ENCODE results near the gene ANO8.

The ANO8 gene

GRCh38 chr19:17323964-17324332 lies 10.7 kb downstream of the ANO8 start:
- TF ChIP-seq, protein P1, sequence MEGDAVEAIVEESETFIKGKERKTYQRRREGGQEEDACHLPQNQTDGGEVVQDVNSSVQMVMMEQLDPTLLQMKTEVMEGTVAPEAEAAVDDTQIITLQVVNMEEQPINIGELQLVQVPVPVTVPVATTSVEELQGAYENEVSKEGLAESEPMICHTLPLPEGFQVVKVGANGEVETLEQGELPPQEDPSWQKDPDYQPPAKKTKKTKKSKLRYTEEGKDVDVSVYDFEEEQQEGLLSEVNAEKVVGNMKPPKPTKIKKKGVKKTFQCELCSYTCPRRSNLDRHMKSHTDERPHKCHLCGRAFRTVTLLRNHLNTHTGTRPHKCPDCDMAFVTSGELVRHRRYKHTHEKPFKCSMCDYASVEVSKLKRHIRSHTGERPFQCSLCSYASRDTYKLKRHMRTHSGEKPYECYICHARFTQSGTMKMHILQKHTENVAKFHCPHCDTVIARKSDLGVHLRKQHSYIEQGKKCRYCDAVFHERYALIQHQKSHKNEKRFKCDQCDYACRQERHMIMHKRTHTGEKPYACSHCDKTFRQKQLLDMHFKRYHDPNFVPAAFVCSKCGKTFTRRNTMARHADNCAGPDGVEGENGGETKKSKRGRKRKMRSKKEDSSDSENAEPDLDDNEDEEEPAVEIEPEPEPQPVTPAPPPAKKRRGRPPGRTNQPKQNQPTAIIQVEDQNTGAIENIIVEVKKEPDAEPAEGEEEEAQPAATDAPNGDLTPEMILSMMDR (IDR thresholded peaks at IDR 0.05; ENCODE audit: control insufficient read depth, insufficient read depth, low read depth, low read length, missing control alignments) = no peak
- no peak for DNase-seq (ENCODE audit: low read depth)
- H3K4me3 ChIP-seq (ENCODE audit: control insufficient read depth, low read depth, low read length) = no peak overlapping the region

DNA sequence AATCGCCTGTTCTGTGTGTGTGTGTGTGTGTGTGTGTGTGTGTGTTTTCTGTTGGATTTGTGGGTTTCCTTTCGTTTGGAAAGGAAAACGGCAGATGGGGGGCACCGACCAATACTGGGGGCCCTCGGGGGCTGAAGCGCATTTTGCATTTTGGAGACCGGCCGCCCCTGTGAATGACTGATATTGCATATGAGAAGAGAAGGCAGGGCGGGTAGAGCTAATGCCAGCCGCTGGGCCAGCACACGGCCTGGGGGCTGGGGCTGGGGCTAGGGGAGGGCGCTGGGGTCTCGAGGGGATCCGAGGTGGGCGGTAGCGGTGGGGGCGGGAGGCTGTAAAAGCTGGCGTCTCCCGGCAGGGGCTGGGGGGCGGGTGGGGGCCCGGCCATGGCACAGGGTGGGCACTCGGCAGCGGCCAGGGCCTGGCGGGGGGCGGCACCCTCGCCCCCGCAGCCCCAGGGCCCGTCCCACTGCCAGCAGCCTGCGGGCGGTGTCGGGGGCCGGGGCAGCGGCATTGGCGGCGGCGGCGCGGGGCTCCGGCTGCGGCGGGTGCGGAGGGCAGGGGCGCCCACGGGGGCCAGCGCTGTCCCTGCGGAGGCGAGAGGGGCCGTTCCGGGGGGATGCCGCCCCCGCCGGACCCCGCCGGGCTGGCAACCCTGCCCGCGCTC lies 11.2 kb downstream of the ANO8 start:
- TF ChIP-seq, protein P1 (IDR thresholded peaks at IDR 0.05; ENCODE audit: control insufficient read depth, insufficient read depth, low read depth, low read length, missing control alignments) = no peak
- no peak for DNase-seq (ENCODE audit: low read depth)
- H3K4me3 ChIP-seq (ENCODE audit: control insufficient read depth, low read depth, low read length) = no peak overlapping the region

DNA sequence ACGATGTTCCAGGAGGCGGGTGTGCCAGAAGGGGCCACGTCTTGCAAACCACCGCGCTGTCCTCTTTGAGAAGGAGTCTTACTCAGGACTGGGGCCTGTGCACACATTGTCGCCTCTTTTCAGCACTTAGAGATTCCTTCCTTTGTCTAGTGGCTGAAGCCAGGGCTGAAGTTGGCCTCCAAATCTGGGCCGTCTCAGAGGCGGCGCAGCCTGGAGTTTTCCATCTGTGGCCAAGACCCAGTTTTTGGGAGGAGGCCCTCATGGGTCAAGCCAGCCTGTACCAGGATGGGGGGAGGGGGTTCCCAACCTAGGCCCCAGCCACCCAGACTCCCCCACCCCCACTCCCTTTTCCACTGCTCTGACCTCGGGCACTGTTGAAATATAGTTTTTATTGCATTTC lies 11.8 kb downstream of the ANO8 start:
- DNase-seq (ENCODE audit: low read depth) = no peak
- no peak overlapping the region for H3K4me3 ChIP-seq (ENCODE audit: control insufficient read depth, low read depth, low read length)
- TF ChIP-seq, protein P1 (IDR thresholded peaks at IDR 0.05; ENCODE audit: control insufficient read depth, insufficient read depth, low read depth, low read length, missing control alignments) = no peak

- DNase-seq (ENCODE audit: low read depth) = no peak
- TF ChIP-seq, protein P1 (IDR thresholded peaks at IDR 0.05; ENCODE audit: control insufficient read depth, insufficient read depth, low read depth, low read length, missing control alignments) = no peak
- no peak overlapping the region for H3K4me3 ChIP-seq (ENCODE audit: control insufficient read depth, low read depth, low read length)
Measured at GRCh38 chr19:17321655-17322489, 12.8 kb downstream of the ANO8 start.

DNA sequence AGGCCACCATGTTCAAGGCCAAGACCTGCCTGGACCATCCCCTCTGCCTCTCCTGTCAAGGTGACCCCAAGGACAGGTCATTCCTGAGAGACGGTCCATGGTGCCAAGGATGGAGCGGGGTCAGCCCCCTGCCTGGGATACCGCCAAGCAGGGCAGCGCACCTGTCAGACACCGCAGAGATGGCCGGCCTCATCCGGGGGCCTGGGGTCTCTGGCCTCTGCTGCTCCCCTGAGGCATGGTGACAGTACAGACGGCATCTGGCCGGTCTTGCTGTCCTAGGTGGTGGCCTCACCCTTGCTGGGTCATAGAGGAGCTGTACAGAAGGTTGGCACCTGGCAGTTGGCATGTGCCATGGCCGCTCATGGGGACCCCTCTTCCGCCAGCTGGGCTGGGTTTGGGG lies 14.2 kb downstream of the ANO8 start:
- TF ChIP-seq, protein P1 (IDR thresholded peaks at IDR 0.05; ENCODE audit: control insufficient read depth, insufficient read depth, low read depth, low read length, missing control alignments) = no peak
- H3K4me3 ChIP-seq (ENCODE audit: control insufficient read depth, low read depth, low read length) = no peak overlapping the region
- DNase-seq (ENCODE audit: low read depth) = no peak

DNA sequence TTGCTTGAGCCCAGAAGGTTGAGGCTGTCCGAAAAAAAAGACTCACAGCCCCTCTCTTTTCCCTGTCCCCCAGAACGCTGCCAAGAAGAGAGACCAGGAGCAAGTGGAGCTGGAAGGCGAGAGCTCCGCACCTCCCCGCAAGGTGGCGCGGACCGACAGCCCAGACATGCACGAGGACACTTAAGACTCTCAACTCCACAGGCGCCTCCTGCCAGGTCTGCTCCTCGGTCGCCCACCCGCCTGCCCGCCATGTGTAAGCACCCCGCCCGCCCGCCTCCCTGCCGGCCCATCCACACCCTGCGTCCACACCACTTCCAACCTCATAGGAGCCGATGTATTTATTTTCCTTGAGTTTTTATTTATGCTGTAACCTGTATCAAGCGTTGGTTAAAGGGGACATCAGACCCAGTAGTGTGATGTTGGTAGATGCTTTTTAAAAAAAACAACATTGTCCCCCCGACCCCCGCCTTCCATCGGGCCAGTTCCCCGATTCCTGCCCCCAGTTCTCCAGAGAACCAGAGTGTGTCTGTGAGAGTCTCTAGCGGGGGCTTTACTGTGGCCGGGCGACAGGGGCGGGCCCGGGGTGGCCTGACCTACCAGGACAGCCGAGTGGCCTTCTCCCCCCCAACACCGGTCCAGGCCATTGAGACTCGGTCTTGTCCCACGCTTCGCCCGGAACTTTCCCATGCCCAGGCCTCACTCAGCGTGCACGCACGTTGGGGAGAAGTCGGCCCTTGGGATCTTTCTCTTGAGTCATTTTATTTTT lies 15.0 kb downstream of the ANO8 start:
- no peak for DNase-seq (ENCODE audit: low read depth)
- TF ChIP-seq, protein P1 (IDR thresholded peaks at IDR 0.05; ENCODE audit: control insufficient read depth, insufficient read depth, low read depth, low read length, missing control alignments) = no peak
- H3K4me3 ChIP-seq (ENCODE audit: control insufficient read depth, low read depth, low read length) = no peak overlapping the region
